ENCODE data around the gene ST6GAL1.

ST6GAL1 gene

DNA sequence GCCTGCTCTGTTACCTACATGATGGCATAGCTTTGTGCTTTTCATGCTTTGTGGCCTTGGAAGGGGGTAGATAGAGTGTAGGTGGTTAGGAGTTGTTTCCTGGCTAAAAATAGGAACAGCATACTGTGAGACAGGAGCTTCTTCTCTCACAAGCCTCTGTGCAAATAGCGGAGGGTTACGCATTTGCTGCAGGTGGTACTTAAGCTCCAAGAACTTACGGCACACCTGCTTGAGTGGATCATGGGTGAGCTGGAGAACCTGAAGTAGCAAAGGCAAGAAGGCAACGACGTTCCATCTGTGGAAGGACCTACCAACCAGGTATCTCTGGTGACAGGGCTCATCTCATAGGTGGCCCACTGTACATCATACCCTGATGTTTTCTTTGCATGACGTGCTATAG lies 66.0 kb downstream of the ST6GAL1 start:
- TF ChIP-seq RAD21 (IDR thresholded peaks at IDR 0.05; ENCODE audit: low read depth) (no peak), CEBPB (IDR thresholded peaks at IDR 0.05) (no peak), NFIC (IDR thresholded peaks at IDR 0.05) (no peak), TEAD4 (IDR thresholded peaks at IDR 0.05) (no peak), EGR1 (IDR thresholded peaks at IDR 0.05) (no peak), TAF1 (IDR thresholded peaks at IDR 0.05; ENCODE audit: low read depth) (no peak)
- TF ChIP-seq, protein P1, sequence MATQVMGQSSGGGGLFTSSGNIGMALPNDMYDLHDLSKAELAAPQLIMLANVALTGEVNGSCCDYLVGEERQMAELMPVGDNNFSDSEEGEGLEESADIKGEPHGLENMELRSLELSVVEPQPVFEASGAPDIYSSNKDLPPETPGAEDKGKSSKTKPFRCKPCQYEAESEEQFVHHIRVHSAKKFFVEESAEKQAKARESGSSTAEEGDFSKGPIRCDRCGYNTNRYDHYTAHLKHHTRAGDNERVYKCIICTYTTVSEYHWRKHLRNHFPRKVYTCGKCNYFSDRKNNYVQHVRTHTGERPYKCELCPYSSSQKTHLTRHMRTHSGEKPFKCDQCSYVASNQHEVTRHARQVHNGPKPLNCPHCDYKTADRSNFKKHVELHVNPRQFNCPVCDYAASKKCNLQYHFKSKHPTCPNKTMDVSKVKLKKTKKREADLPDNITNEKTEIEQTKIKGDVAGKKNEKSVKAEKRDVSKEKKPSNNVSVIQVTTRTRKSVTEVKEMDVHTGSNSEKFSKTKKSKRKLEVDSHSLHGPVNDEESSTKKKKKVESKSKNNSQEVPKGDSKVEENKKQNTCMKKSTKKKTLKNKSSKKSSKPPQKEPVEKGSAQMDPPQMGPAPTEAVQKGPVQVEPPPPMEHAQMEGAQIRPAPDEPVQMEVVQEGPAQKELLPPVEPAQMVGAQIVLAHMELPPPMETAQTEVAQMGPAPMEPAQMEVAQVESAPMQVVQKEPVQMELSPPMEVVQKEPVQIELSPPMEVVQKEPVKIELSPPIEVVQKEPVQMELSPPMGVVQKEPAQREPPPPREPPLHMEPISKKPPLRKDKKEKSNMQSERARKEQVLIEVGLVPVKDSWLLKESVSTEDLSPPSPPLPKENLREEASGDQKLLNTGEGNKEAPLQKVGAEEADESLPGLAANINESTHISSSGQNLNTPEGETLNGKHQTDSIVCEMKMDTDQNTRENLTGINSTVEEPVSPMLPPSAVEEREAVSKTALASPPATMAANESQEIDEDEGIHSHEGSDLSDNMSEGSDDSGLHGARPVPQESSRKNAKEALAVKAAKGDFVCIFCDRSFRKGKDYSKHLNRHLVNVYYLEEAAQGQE (IDR thresholded peaks at IDR 0.05; ENCODE audit: low read depth) = no peak
- TF ChIP-seq, protein P2, sequence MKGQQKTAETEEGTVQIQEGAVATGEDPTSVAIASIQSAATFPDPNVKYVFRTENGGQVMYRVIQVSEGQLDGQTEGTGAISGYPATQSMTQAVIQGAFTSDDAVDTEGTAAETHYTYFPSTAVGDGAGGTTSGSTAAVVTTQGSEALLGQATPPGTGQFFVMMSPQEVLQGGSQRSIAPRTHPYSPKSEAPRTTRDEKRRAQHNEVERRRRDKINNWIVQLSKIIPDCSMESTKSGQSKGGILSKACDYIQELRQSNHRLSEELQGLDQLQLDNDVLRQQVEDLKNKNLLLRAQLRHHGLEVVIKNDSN (IDR thresholded peaks at IDR 0.05) = no peak
- TF ChIP-seq, protein P3, sequence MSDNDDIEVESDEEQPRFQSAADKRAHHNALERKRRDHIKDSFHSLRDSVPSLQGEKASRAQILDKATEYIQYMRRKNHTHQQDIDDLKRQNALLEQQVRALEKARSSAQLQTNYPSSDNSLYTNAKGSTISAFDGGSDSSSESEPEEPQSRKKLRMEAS (IDR thresholded peaks at IDR 0.05) = no peak

DNA sequence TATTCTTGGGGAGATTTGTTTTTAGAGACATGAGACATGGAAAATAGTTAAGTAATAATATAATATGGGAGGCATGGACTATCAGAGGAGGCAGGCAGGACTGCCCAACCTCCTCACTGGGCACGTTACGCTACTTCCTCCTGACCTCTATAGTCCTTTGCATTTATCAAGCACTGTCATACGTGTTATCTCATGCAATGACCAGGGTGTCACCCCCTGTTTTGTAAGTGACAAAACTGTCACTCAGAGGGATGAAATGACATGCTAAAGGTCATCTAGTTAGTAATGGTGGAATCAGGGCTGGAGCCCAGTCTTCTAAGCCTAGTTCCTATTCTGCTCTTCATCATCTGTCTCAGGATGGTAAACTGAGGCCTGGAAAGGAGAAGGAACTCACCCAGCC lies 66.7 kb downstream of the ST6GAL1 start:
- TF ChIP-seq RAD21 (IDR thresholded peaks at IDR 0.05; ENCODE audit: low read depth) (no peak), FOXM1 (IDR thresholded peaks at IDR 0.05; ENCODE audit: borderline replicate concordance, low read depth) (no peak), TAF1 (IDR thresholded peaks at IDR 0.05; ENCODE audit: low read depth) (no peak), TEAD4 (IDR thresholded peaks at IDR 0.05) (no peak), YY1 (IDR thresholded peaks at IDR 0.05; ENCODE audit: low read depth) (no peak), EGR1 (IDR thresholded peaks at IDR 0.05) (no peak), ZBTB7A (IDR thresholded peaks at IDR 0.05; ENCODE audit: low read depth) (no peak), EP300 (IDR thresholded peaks at IDR 0.05; ENCODE audit: borderline replicate concordance) (no peak), CEBPB (IDR thresholded peaks at IDR 0.05) (no peak), NFIC (IDR thresholded peaks at IDR 0.05) (no peak), TCF12 (IDR thresholded peaks at IDR 0.05; ENCODE audit: low read depth) (no peak), CREB1 (IDR thresholded peaks at IDR 0.05; ENCODE audit: low read depth) (no peak)
- TF ChIP-seq, protein P3 (IDR thresholded peaks at IDR 0.05) = no peak
- TF ChIP-seq, protein P2 (IDR thresholded peaks at IDR 0.05) = no peak
- TF ChIP-seq, protein P1 (IDR thresholded peaks at IDR 0.05; ENCODE audit: low read depth) = no peak

DNA sequence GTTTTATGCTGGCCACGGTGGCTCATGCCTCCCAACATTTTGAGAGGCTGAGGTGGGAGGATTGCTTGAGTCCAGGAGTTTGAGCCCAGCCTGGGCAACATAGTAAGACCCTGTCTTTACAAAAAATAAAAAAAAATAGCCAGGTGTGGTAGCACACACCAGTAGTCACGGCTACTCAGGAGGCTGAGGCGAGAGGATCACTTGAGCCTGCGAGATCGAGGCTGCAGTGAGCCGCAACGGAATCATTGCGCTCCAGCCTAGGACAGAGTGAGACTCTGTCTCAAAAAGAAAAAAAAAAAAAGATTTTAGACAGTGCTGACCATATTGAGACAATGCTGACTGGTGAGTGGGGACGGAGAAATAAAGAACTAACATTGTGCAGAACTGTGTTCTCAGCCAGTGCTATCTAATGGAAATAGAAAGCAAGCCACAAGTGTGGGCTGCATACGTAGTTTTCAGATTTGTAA lies 67.2 kb downstream of the ST6GAL1 start:
- TF ChIP-seq, protein P2 (IDR thresholded peaks at IDR 0.05) = no peak
- TF ChIP-seq CEBPB (IDR thresholded peaks at IDR 0.05) = no peak
- no peak for TF ChIP-seq NFIC (IDR thresholded peaks at IDR 0.05)
- no peak for TF ChIP-seq EP300 (IDR thresholded peaks at IDR 0.05; ENCODE audit: borderline replicate concordance)
- TF ChIP-seq YY1 (IDR thresholded peaks at IDR 0.05; ENCODE audit: low read depth) = no peak
- TF ChIP-seq ZBTB7A (IDR thresholded peaks at IDR 0.05; ENCODE audit: low read depth) = no peak
- no peak for TF ChIP-seq EGR1 (IDR thresholded peaks at IDR 0.05)
- TF ChIP-seq RAD21 (IDR thresholded peaks at IDR 0.05; ENCODE audit: low read depth) = no peak
- no peak for TF ChIP-seq FOXM1 (IDR thresholded peaks at IDR 0.05; ENCODE audit: borderline replicate concordance, low read depth)
- TF ChIP-seq CREB1 (IDR thresholded peaks at IDR 0.05; ENCODE audit: low read depth) = no peak
- TF ChIP-seq TCF12 (IDR thresholded peaks at IDR 0.05; ENCODE audit: low read depth) = no peak

DNA sequence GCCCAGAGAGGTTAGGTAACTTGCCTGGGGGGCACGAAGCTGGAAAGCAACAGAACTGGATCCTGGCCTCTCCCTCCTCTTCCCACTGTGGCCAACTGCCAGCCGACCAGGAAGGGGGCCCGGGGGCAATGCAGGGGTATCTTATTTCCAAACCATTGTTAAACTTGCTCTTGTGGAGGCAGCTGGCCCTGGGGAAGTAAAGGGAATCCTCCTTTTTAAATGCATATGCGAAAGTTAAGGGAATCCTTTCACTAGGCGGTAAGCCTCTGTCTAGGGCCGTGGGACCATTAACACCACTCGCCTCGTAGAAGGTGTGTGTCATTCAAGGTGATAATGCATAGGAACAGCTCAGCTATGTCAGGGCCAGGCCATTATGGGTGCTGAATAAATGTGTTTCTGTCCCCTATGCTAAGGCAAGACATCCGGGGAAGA lies 68.6 kb downstream of the ST6GAL1 start:
- TF ChIP-seq CEBPB (IDR thresholded peaks at IDR 0.05) (no peak), TCF12 (IDR thresholded peaks at IDR 0.05; ENCODE audit: low read depth) (no peak), EGR1 (IDR thresholded peaks at IDR 0.05) (no peak), CREB1 (IDR thresholded peaks at IDR 0.05; ENCODE audit: low read depth) (no peak), EP300 (IDR thresholded peaks at IDR 0.05; ENCODE audit: borderline replicate concordance) (no peak), YY1 (IDR thresholded peaks at IDR 0.05; ENCODE audit: low read depth) (no peak), TEAD4 (IDR thresholded peaks at IDR 0.05) (no peak), ZBTB7A (IDR thresholded peaks at IDR 0.05; ENCODE audit: low read depth) (no peak), FOXM1 (IDR thresholded peaks at IDR 0.05; ENCODE audit: borderline replicate concordance, low read depth) (no peak), TAF1 (IDR thresholded peaks at IDR 0.05; ENCODE audit: low read depth) (no peak)
- TF ChIP-seq, protein P1 (IDR thresholded peaks at IDR 0.05; ENCODE audit: low read depth) = no peak
- TF ChIP-seq, protein P2 (IDR thresholded peaks at IDR 0.05) = no peak
- TF ChIP-seq, protein P3 (IDR thresholded peaks at IDR 0.05) = no peak

All from Ishikawa (cell line).